ENCODE data around the gene CCNT2.
"Not testable (repeated sequence)": the region's sequence is repeated elsewhere in the genome, so short reads cannot be mapped to it uniquely, and the experiment has no call there.

The CCNT2 gene

DNA sequence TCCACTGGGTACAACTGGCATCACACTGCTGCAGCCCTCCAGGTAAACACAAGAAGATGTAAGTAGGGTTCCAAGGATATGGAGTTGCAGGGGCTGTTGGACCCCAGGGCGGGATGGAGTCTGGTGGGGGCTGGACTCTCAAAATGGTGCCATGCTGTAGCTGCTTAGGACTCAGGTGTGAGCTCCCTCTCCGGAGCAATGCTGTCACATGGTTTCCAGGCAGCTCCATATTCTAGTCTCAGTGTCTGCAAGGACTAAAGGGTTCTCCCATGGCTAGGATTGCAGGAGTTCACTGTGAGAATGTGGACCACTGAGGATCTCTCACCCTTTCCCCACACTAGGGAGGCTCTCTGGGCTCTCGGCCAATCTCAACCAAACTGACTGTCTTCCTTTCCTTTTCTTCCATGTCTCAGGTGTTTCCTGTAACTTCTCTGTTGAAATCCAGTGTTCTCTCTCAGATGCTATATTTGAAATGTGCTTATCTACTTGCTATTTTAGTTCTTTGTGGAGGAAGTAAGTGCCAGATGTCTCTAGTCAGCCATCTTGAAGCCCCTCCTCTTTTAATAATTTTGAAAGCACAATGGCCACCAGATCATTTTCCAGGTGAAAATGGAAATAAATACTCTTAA, 57.6 kb downstream of the CCNT2 start:
- DNase-seq = peak; percentile 100

DNA sequence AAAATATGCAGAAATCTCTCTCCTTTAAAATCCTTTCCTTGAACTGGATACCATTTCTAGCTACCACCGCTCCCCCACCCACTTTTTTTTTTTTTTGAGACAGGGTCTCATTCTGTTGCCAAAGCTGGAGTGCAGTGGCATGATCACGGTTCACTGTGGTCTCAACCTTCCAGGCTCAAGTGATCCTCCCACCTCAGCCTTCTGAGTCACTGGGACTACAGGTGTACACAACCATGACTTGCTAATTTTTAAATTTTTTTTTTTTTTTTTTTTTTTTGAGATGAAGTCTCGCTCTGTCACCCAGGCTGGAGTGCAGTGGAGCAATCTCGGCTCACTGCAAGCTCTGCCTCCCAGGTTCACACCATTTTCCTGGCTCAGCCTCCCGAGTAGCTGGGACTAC, 58.5 kb downstream of the CCNT2 start:
- DNase-seq = not testable (repeated sequence)

DNA sequence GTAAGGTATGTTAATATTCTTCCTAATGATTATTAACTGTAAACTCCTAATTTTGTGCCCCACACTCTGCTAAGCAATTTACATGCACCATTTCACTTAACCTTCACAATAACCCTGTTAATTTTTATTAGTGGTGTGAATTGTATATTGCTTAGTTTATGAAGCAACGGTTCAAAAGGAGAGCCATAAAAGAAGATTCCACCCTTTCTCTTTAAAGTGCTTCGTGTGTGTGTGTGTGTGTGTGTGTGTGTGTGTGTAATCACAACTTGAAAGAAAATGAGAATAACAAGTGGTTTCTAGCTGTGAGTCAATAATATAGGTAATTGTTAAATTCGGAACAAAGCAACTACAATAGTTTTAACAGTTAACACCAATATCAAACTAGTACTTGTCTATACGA, 60.6 kb downstream of the CCNT2 start:
- DNase-seq = no peak

DNA sequence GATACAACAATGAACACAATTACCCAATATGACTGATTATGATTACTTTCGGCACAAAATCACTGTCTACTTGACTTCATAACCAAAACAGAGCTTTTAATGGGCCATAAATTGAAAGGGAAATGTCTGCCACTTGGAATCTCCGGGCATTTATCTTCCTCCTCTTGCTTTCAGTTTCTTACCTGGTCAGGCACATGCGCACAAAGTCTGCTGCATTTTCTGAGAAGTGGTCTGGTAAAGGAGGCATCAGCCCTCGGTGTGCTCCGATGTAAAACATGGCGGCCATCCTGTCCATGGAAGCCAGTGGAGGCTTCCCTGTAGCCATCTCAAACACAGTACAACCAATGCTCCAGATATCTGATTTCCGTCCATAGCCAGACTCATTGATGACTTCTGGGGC, 62.0 kb downstream of the CCNT2 start:
- DNase-seq = no peak

DNA sequence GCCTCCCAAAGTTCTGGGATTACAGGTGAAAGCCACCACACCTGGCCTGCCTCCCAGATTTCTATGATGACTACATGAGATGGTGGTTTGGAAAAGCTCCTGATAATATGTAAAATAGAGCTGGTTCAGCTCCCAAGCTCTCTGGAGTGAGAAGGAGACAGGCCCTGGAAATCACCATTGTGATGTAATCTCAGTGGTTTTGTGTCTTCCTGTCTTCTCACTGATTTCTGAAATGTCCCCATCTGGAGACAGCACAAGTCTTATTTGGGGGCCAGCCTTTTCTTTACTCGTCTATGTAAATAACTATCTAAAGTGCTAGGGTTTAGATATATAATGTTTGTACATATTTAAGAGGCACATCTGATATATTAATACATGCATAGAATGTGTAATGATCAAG, 64.0 kb downstream of the CCNT2 start:
- DNase-seq = peak; percentile 67 to 76

DNA sequence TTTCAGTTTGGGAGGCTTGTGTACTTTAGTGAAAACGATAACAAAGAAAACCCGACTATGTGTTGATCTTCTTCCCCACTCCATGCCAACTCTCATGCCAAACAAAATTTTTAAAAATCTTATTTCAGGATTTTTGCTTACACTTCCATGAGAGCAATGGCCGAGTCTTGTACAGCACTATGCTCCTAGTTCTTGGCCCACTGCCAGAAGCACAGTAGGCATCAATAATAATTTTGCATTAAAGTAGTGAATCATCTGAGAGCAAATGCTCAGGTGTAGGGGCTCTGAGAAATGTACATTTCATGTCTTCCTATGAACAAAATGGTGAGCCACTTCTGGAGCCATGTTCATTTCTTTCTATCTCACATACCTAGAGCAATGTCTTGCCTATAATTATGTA, 66.4 kb downstream of the CCNT2 start:
- DNase-seq = no peak

DNA sequence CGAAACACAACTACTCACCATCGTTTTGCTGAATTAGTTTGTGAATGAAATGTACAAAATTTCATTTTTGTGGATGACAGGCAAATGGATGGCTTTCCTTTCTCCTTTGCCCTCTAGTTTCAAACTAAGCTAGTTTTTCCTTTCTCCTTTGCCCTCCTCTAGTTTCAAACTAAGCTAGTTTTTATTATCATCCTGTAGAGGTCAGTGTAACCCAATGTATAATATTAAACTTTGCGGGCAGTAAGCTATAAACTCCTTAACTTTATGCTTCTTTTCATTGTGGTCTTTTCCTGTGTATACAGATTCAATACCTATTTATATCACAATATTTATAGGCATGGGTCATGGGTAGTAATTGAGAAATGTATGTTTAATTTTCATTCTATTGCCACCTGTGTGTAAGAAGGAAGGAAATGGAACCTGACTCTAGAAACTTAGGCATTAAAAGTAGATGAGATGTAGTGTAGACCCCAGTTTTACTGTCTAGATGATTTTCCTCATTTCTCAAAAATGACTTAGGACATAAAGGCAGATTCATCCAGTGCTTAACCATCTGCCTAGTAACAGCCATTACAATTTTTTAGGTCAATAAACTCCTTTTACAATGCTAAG, 70.5 kb downstream of the CCNT2 start:
- peak; percentile 88 to 92 for DNase-seq

DNA sequence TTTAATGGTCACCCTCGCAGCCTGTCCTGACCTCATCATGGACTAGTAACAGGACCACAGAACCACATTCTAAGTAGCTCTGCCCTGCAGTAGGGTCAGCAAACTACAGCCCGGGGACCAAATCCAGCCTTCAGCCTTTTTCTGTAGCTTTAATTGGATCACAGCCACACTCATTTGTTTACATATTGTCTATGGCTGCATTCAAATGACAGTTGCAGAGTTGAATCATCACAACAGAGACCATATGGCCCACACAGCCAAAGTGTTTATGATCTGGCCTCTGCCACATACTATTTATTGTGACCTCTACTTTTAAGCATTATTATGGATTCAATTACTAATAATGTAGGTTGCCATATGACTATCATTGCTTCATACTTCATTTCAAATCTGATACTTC, 80.9 kb downstream of the CCNT2 start:
- DNase-seq = no peak

DNA sequence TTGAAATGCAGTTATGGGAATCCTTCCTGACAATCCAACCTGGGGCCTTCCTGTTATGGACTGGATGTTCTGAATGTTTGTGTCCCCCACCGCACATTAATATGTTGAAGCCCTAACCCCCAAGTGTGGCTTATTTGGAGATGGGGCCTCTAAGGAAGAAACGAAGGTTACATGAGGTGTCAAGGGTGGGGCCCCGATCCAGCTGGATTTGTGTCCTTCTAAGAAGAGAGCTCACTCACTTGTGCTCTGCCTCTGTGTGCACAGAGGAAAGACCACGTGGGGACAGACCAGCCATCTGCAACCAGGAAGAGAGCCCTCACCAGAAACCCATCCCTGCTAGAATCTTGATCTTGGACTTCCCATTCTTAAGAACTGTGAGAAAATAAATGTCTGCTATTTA, 84.2 kb downstream of the CCNT2 start:
- no peak for DNase-seq

DNA sequence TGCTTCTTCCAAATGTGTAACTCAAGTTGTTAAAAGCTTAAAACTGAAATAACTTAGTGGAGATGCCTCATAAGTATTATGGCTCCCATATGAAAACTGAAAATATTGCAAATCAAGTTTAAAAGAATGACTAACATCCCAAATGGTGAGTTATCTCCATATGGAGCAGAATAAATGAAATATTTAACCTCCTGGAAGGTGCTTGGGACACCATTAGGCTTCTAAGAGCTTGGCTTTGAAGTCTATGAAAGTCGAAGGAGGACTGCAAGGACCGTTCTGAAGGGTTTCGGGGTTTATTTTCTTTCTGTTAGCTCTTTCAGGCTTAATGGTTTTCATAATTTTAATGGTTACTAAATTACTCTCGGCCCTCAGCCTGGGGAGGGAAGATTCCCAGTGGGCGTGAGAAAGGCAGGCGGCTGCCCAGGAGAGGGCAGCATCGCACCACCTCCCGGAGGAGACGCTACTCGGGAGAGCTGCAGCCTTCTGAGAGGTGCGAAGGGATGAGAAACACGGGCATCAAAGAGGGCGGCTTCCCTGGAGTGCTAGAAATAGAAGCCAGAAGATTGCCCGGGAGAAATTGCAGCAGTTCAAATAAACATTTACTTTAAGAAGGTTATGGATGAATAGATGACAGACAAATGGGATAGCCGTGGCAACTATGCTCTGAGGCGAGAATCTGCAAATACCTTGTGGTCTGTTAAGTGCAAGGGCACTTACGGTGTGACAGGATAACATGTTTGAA, 85.6 kb downstream of the CCNT2 start:
- DNase-seq = peak; percentile 81 to 89

DNA sequence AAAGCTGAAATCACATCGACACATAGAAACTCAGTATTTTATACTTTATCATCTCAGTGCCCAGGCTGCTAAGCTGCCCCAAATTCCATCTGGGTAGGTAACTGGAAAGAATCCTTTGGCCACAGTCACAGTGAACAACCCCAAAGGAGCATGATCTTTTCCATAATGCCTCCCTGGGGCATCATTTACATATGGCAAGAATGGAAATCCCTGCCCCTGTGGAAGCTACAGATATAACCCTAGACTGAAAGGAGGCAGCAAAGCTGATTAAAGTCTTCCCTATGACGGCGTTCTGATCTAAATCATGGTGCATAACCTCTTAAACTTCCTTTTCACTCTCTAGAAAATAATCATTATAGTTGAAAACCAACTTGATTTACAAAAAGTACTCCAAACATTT, 87.1 kb downstream of the CCNT2 start:
- no peak for DNase-seq

Data from Kasumi-1 (cell line).